Raji (cell line): ENCODE measurements around the gene CAST.

ENCODE experiments used
- POLR2A ChIP-seq: IDR thresholded peaks from 2 replicates; pipeline ENCODE4 v1.6.1; 2011; ENCODE audit warnings: low read depth, low read length, control low read depth; ENCODE audit not compliant: insufficient read depth

The CAST gene

DNA sequence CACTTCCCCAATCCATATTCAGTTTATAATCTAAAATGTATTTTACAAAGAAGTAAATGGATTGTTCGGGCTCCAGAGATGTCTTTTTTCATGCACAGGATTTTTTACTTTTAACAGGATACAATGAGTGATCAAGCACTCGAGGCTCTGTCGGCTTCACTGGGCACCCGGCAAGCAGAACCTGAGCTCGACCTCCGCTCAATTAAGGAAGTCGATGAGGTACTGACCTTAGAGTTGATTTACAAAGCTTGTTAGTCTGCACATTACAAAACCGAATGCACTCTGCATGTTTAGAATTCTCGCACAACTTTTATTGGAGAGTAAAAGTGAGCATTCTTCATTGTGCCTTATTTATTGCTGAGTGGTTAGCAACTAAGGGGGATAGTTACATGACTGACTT, 80.4 kb downstream of the CAST start:
- TF ChIP-seq POLR2A: no peak

DNA sequence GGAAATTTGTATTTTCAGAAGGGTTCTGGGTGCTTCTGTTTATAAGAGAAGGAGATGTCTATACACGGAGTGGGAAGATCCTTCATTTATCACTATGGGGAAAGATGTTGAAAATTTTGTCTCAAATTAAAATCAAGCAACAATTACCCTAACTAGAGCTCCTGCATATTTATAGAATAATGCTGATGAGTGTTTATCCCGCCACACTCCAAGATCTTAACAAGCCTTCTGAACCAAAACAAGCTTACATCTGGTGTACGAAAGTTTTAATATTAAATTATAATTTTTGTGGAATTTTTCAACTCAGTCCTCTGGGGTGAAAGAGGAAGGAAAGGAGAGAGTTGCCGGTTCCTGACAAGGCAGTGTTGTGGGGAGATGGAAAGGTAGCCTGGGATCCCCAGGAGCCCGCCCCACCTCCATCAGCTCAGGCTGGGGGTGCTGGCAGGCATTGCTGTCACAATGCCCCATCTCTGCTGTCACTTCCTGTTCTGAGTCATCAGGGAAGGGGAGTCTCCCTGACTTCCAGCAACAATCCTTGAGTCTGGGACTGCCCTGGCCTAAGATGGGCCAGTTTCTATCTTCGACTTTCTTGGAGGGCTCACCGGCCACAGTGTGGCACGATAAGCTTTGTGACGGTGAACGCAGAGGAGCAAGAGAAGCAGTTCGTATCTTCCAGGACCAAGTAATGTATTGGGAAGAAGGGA, 81.0 kb downstream of the CAST start:
- no peak for TF ChIP-seq POLR2A

DNA sequence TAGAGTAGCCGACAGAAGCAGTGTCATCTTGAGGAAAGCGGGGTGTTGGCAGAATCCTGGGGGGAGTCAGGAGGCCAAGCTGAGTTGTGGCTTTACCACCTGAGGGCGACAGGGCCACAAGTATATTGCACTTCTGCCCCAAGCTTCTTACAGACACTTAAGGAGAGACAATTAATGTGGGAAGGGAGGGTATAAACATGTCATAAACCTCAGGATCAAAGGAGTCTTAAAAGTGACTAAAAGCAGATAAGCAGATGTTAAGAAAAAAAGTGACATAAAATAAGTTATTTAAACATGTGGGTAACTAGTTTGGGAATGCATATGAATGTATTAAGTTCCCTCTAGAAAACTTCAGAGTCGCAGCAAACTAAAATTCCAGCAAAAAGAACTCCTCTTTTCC, 81.6 kb downstream of the CAST start:
- TF ChIP-seq POLR2A: no peak

GRCh38 chr5:96745025-96745424, 82.8 kb downstream of the CAST start:
- no peak for TF ChIP-seq POLR2A

GRCh38 chr5:96745844-96746531, 83.8 kb downstream of the CAST start:
- TF ChIP-seq POLR2A: no peak

- no peak for TF ChIP-seq POLR2A
Observed at GRCh38 chr5:96747720-96748119, 85.5 kb downstream of the CAST start.

DNA sequence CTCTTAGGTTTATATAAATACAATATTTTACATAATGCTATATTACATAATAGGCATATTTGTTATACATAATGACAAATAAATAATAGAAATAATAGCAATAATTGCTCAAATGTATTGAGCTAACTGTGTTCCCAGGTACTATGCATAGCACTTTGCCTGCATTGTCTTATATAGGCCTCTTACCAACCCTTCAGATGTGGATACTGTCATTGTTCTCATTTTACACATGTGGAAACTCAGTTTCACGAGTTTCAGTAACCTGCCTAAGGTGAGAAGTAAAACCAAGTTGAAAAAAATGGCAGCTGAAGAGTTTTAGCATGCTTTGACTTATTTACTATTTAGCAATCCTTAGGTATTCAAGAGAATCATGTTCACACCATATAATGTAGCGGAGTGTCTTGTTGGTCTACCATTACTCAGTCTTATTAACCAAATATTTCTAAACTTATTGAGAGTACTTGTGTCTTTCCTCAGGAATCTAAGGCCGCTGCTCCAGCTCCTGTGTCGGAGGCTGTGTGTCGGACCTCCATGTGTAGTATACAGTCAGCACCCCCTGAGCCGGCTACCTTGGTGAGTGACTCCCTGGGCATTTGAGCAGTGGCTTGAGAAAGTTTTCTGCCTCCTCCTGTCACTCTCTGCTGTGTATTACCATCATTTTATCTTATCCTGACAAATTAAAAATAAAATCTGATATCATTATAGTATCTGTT, 88.1 kb downstream of the CAST start:
- no peak for TF ChIP-seq POLR2A

GRCh38 chr5:96751203-96752169, 89.3 kb downstream of the CAST start:
- TF ChIP-seq POLR2A: no peak

- no peak for TF ChIP-seq POLR2A
Observed at GRCh38 chr5:96752341-96753016, 90.3 kb downstream of the CAST start.

DNA sequence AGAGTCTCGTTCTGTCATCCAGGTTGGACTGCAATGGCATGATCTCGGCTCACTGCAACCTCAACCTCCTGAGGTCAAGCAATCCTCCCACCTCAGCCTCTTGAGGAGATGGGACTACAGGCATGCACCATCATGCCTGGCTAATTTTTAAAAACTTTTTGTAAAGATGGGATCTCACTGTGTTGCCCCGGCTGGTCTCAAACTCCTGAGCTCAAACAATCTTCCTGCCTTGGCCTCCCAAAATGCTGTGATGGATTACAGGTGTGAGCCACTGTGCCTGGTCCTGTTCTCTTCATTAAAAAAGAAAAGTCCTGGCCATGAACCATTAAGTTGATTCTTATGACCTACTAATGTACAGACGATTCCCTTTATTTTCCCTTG, 90.8 kb downstream of the CAST start:
- TF ChIP-seq POLR2A: no peak

- no peak for TF ChIP-seq POLR2A
Observed at GRCh38 chr5:96753848-96754247, 91.7 kb downstream of the CAST start.

GRCh38 chr5:96755851-96756250, 93.7 kb downstream of the CAST start:
- TF ChIP-seq POLR2A: no peak

GRCh38 chr5:96756985-96757384, 94.8 kb downstream of the CAST start:
- TF ChIP-seq POLR2A: no peak

DNA sequence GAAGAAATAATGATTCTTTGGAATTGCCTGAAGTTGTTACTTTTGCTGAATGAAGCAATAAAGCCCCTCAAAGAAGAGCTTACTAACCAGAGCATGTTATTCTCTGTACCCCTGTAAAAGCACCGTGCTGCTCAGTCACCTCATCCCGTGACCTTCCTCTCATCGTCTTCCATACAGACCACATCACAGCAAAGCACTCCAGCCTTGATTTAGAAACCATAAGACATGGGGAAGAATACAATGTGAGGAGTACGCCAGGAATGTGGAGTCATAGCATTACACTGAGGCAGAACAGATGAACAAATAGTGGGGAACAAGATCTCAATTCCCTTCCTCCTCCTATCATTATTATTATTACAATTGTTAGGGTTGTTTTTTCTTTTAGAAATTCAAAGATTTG, 96.4 kb downstream of the CAST start:
- TF ChIP-seq POLR2A: no peak
